Measurements from ENCODE around the gene MDM1.
A peak's percentile ranks its signal among the peaks of the same experiment; 100 is the strongest.

The MDM1 gene

GRCh38 chr12:68344126-68344525 is 12.0 kb upstream of the MDM1 start:
- Mint-ChIP-seq H3K9me3 (no peaks in the 10 kb centered on the region), H3K4me3 (no peak overlapping the region), H3K4me1 (ENCODE audit: low read depth) (peaks cover 13% of the 10 kb centered on the region), H3K27ac (no peak overlapping the region), H3K36me3 (ENCODE audit: low read depth) (no peaks in the 10 kb centered on the region), H3K27me3 (peaks cover 3% of the 10 kb centered on the region)
- no peak for DNase-seq

GRCh38 chr12:68342966-68343365 is 10.8 kb upstream of the MDM1 start:
- no peak overlapping the region for H3K27ac Mint-ChIP-seq
- no peak overlapping the region for H3K4me3 Mint-ChIP-seq
- H3K36me3 Mint-ChIP-seq (ENCODE audit: low read depth) = no peaks in the 10 kb centered on the region
- H3K27me3 Mint-ChIP-seq = peaks cover 7% of the 10 kb centered on the region
- peaks cover 13% of the 10 kb centered on the region for H3K4me1 Mint-ChIP-seq (ENCODE audit: low read depth)
- no peaks in the 10 kb centered on the region for H3K9me3 Mint-ChIP-seq
- no peak for DNase-seq

- no peak for DNase-seq
- H3K27ac Mint-ChIP-seq = no peak overlapping the region
- H3K4me1 Mint-ChIP-seq (ENCODE audit: low read depth) = peaks cover 10% of the 10 kb centered on the region
- no peaks in the 10 kb centered on the region for H3K9me3 Mint-ChIP-seq
- H3K27me3 Mint-ChIP-seq = peaks cover 7% of the 10 kb centered on the region
- H3K4me3 Mint-ChIP-seq = no peak overlapping the region
- H3K36me3 Mint-ChIP-seq (ENCODE audit: low read depth) = no peaks in the 10 kb centered on the region
Measured at GRCh38 chr12:68341822-68342221, 9.7 kb upstream of the MDM1 start.

- Mint-ChIP-seq H3K27ac (no peak overlapping the region), H3K4me3 (no peak overlapping the region), H3K9me3 (no peaks in the 10 kb centered on the region), H3K36me3 (ENCODE audit: low read depth) (no peaks in the 10 kb centered on the region), H3K4me1 (ENCODE audit: low read depth) (peaks cover 2% of the 10 kb centered on the region), H3K27me3 (peaks cover 7% of the 10 kb centered on the region)
- DNase-seq = no peak
Measured at GRCh38 chr12:68340404-68341270, 8.5 kb upstream of the MDM1 start.

- Mint-ChIP-seq H3K27ac (no peak overlapping the region), H3K4me1 (ENCODE audit: low read depth) (peaks cover 21% of the 10 kb centered on the region), H3K4me3 (no peak overlapping the region), H3K9me3 (no peaks in the 10 kb centered on the region), H3K27me3 (peaks cover 7% of the 10 kb centered on the region), H3K36me3 (ENCODE audit: low read depth) (peaks cover 3% of the 10 kb centered on the region)
- no peak for DNase-seq
Measured at GRCh38 chr12:68336889-68337303, 4.7 kb upstream of the MDM1 start.

GRCh38 chr12:68335462-68335861 is 3.3 kb upstream of the MDM1 start:
- no peaks in the 10 kb centered on the region for H3K9me3 Mint-ChIP-seq
- DNase-seq = no peak
- H3K27me3 Mint-ChIP-seq = peaks cover 3% of the 10 kb centered on the region
- no peak overlapping the region for H3K27ac Mint-ChIP-seq
- H3K4me3 Mint-ChIP-seq = no peak overlapping the region
- H3K4me1 Mint-ChIP-seq (ENCODE audit: low read depth) = peaks cover 29% of the 10 kb centered on the region
- H3K36me3 Mint-ChIP-seq (ENCODE audit: low read depth) = peaks cover 3% of the 10 kb centered on the region

GRCh38 chr12:68334132-68334531 is 2.0 kb upstream of the MDM1 start:
- Mint-ChIP-seq H3K36me3 (ENCODE audit: low read depth) (peaks cover 12% of the 10 kb centered on the region), H3K4me3 (no peak overlapping the region), H3K9me3 (no peaks in the 10 kb centered on the region), H3K4me1 (ENCODE audit: low read depth) (peaks cover 38% of the 10 kb centered on the region), H3K27me3 (peaks cover 3% of the 10 kb centered on the region), H3K27ac (no peak overlapping the region)
- peak; percentile 36 for DNase-seq

GRCh38 chr12:68332728-68333630 is 817 bp upstream of the MDM1 start:
- Mint-ChIP-seq H3K4me3 (peak overlapping the region; percentile 87), H3K27me3 (no peaks in the 10 kb centered on the region), H3K27ac (peak overlapping the region; percentile 87), H3K36me3 (ENCODE audit: low read depth) (peaks cover 18% of the 10 kb centered on the region), H3K4me1 (ENCODE audit: low read depth) (peaks cover 41% of the 10 kb centered on the region), H3K9me3 (no peaks in the 10 kb centered on the region)
- DNase-seq = no peak

- H3K4me1 Mint-ChIP-seq (ENCODE audit: low read depth) = peaks cover 41% of the 10 kb centered on the region
- H3K27ac Mint-ChIP-seq = peak overlapping the region; percentile 86
- no peaks in the 10 kb centered on the region for H3K27me3 Mint-ChIP-seq
- peaks cover 29% of the 10 kb centered on the region for H3K36me3 Mint-ChIP-seq (ENCODE audit: low read depth)
- DNase-seq = no peak
- H3K9me3 Mint-ChIP-seq = no peaks in the 10 kb centered on the region
- H3K4me3 Mint-ChIP-seq = peak overlapping the region; percentile 87
Measured at GRCh38 chr12:68331500-68331868, 678 bp downstream of the MDM1 start.

- no peak overlapping the region for H3K4me3 Mint-ChIP-seq
- no peaks in the 10 kb centered on the region for H3K9me3 Mint-ChIP-seq
- H3K4me1 Mint-ChIP-seq (ENCODE audit: low read depth) = peaks cover 28% of the 10 kb centered on the region
- H3K27me3 Mint-ChIP-seq = no peaks in the 10 kb centered on the region
- no peak overlapping the region for H3K27ac Mint-ChIP-seq
- peaks cover 53% of the 10 kb centered on the region for H3K36me3 Mint-ChIP-seq (ENCODE audit: low read depth)
- DNase-seq = no peak
Measured at GRCh38 chr12:68327896-68328295, 4.3 kb downstream of the MDM1 start.

- Mint-ChIP-seq H3K9me3 (no peaks in the 10 kb centered on the region), H3K4me1 (ENCODE audit: low read depth) (peaks cover 23% of the 10 kb centered on the region), H3K27me3 (no peaks in the 10 kb centered on the region), H3K27ac (no peak overlapping the region), H3K36me3 (ENCODE audit: low read depth) (peaks cover 57% of the 10 kb centered on the region), H3K4me3 (no peak overlapping the region)
- no peak for DNase-seq
Measured at GRCh38 chr12:68326716-68327115, 5.4 kb downstream of the MDM1 start.

- no peak overlapping the region for H3K4me3 Mint-ChIP-seq
- H3K27me3 Mint-ChIP-seq = no peaks in the 10 kb centered on the region
- H3K4me1 Mint-ChIP-seq (ENCODE audit: low read depth) = peaks cover 17% of the 10 kb centered on the region
- H3K36me3 Mint-ChIP-seq (ENCODE audit: low read depth) = peaks cover 57% of the 10 kb centered on the region
- no peak for DNase-seq
- peak overlapping the region; percentile 56 for H3K27ac Mint-ChIP-seq
- H3K9me3 Mint-ChIP-seq = no peaks in the 10 kb centered on the region
Measured at GRCh38 chr12:68325966-68326365, 6.2 kb downstream of the MDM1 start.

GRCh38 chr12:68324531-68324930 is 7.6 kb downstream of the MDM1 start:
- Mint-ChIP-seq H3K4me1 (ENCODE audit: low read depth) (peaks cover 10% of the 10 kb centered on the region), H3K27me3 (no peaks in the 10 kb centered on the region), H3K36me3 (ENCODE audit: low read depth) (peaks cover 55% of the 10 kb centered on the region), H3K9me3 (no peaks in the 10 kb centered on the region), H3K4me3 (no peak overlapping the region), H3K27ac (no peak overlapping the region)
- no peak for DNase-seq

- no peak overlapping the region for H3K27ac Mint-ChIP-seq
- H3K36me3 Mint-ChIP-seq (ENCODE audit: low read depth) = peaks cover 31% of the 10 kb centered on the region
- H3K4me3 Mint-ChIP-seq = no peak overlapping the region
- DNase-seq = no peak
- H3K27me3 Mint-ChIP-seq = no peaks in the 10 kb centered on the region
- H3K9me3 Mint-ChIP-seq = no peaks in the 10 kb centered on the region
- peaks cover 4% of the 10 kb centered on the region for H3K4me1 Mint-ChIP-seq (ENCODE audit: low read depth)
Measured at GRCh38 chr12:68321140-68321539, 11.0 kb downstream of the MDM1 start.

Measured in activated T-cell treated with anti-CD3 and anti-CD28 coated beads, Interleukin-2, amount 50 U/mL, for 24 hours (primary cell).